Effector memory CD4-positive, alpha-beta T cell (primary cell): ENCODE data around the gene NPSR1.

Source experiments
- DNase-seq, 3 donors: peaks; one replicate each; pipeline ENCODE4 v3.0.0-alpha.2; 2020
- H3K27ac ChIP-seq: 2 replicates; pipeline ENCODE4 v1.7.0; 2013; ENCODE audit warnings: mild to moderate bottlenecking, low read length, moderate library complexity; ENCODE audit not compliant: insufficient read depth, poor library complexity, severe bottlenecking
- H3K27me3 ChIP-seq: replicated peaks from 2 replicates; pipeline ENCODE4 v1.7.0; 2013; ENCODE audit warnings: mild to moderate bottlenecking, low read length; ENCODE audit not compliant: insufficient read depth, control insufficient read depth, poor library complexity, severe bottlenecking
- H3K36me3 ChIP-seq: 2 replicates; pipeline ENCODE4 v1.7.0; 2013; ENCODE audit warnings: mild to moderate bottlenecking, low read length, moderate library complexity; ENCODE audit not compliant: control insufficient read depth, insufficient read depth
- H3K4me1 ChIP-seq: 2 replicates; pipeline ENCODE4 v1.7.0; 2013; ENCODE audit warnings: low read length, mild to moderate bottlenecking; ENCODE audit not compliant: control insufficient read depth, insufficient read depth, poor library complexity, severe bottlenecking
- H3K4me3 ChIP-seq: 2 replicates; pipeline ENCODE4 v1.7.0; 2013; ENCODE audit warnings: low read length, low read depth, mild to moderate bottlenecking; ENCODE audit not compliant: insufficient read depth, poor library complexity, severe bottlenecking
- H3K9me3 ChIP-seq: 2 replicates; pipeline ENCODE4 v1.7.0; 2013; ENCODE audit warnings: mild to moderate bottlenecking, low read length, moderate library complexity; ENCODE audit not compliant: control insufficient read depth

NPSR1 gene

GRCh38 chr7:34739651-34740300 is 81.8 kb downstream of the NPSR1 start:
- H3K4me1 ChIP-seq, result no peaks in the 10 kb centered on the region
- no peaks in the 10 kb centered on the region for H3K9me3 ChIP-seq
- H3K27me3 ChIP-seq, result no peaks in the 10 kb centered on the region
- no peak overlapping the region for H3K27ac ChIP-seq
- no peak for DNase-seq
- H3K4me3 ChIP-seq, result no peak overlapping the region
- no peaks in the 10 kb centered on the region for H3K36me3 ChIP-seq

GRCh38 chr7:34740840-34741239 is 82.8 kb downstream of the NPSR1 start:
- no peak overlapping the region for H3K4me3 ChIP-seq
- no peaks in the 10 kb centered on the region for H3K36me3 ChIP-seq
- H3K9me3 ChIP-seq, result no peaks in the 10 kb centered on the region
- no peaks in the 10 kb centered on the region for H3K27me3 ChIP-seq
- H3K27ac ChIP-seq, result no peak overlapping the region
- no peak for DNase-seq
- no peaks in the 10 kb centered on the region for H3K4me1 ChIP-seq

DNA sequence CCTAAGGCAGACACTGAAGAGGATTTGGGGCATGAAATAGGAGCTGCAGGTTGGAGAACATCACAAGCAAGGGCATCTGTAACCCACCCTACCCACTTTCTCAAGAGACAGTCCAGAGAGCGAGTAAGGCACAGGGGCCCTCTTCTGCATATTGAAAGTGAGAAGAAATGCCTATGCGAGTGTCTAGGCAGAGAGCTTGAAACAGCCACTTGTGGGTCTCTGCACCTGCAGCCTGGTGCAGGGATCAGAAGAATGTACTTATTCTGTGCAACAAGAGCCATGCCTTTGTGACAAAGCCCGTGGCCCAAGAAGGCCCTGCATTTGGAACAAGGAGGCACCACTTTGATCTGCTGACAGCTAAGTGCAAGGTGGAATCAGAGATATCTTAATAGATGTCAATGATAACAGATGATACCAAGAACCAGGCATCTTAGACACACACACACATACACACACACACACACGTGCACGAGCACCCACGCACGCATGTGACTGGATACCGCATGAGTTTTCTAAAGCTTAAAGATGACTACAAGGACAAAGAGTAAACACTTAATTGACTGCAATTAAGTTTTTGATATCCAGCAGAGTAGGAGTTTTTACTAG is 89.3 kb downstream of the NPSR1 start:
- peaks cover 4% of the 10 kb centered on the region for H3K27me3 ChIP-seq
- H3K36me3 ChIP-seq, result no peaks in the 10 kb centered on the region
- H3K9me3 ChIP-seq, result no peaks in the 10 kb centered on the region
- no peak overlapping the region for H3K27ac ChIP-seq
- no peak overlapping the region for H3K4me3 ChIP-seq
- DNase-seq, result no peak
- no peaks in the 10 kb centered on the region for H3K4me1 ChIP-seq

DNA sequence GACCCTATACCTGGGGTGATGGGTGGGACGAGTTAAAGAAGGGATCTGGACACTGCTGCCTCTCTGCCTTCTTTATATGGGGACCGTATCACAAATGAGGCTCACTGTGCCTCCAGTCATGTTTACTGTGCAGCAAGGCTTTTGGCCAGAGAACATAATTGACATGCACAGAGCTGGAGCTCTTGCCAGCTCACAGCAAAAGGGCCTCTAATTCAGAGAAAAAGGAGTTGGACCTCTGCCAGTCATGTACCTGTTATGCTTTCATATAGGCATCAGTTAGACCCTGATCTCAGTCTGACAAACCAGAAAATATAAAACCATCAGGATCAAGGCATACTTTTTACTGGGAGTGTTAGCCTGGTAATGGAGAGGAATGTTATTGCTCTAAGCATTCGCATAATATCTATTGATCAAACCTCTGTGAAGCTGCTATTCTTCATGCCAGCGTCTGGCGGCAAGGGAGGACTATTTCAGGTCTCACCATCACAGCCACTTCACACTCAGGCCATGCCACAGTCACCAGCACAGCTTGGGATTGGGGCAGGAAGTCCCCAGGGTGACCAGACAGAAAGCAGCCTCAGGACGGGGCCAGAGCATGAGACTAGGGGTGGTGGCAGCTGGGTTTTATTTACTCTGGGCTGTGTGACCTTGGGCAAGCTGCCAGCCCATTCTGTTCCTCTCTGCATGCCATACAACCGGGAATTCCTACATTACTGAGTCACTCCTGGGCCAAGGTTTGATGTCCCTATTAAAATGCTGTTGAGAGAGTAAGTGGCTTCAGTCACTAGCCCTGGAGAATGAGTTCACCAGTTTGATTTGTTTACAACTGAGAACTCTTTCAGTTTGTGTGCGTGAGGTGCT is 90.1 kb downstream of the NPSR1 start:
- Histone ChIP-seq H3K27ac (no peak overlapping the region), H3K9me3 (no peaks in the 10 kb centered on the region), H3K36me3 (no peaks in the 10 kb centered on the region), H3K4me1 (no peaks in the 10 kb centered on the region), H3K27me3 (peaks cover 4% of the 10 kb centered on the region), H3K4me3 (no peak overlapping the region)
- no peak for DNase-seq

- Histone ChIP-seq H3K4me1 (no peaks in the 10 kb centered on the region), H3K27ac (no peak overlapping the region), H3K4me3 (no peak overlapping the region), H3K27me3 (peaks cover 4% of the 10 kb centered on the region), H3K36me3 (no peaks in the 10 kb centered on the region), H3K9me3 (no peaks in the 10 kb centered on the region)
- no peak for DNase-seq
Observed at GRCh38 chr7:34748728-34749089, 90.7 kb downstream of the NPSR1 start.

GRCh38 chr7:34749446-34749845 is 91.4 kb downstream of the NPSR1 start:
- Histone ChIP-seq H3K27ac (no peak overlapping the region), H3K36me3 (no peaks in the 10 kb centered on the region), H3K4me1 (no peaks in the 10 kb centered on the region), H3K27me3 (peaks cover 4% of the 10 kb centered on the region), H3K4me3 (no peak overlapping the region), H3K9me3 (no peaks in the 10 kb centered on the region)
- DNase-seq, result no peak

- H3K36me3 ChIP-seq, result no peaks in the 10 kb centered on the region
- no peak overlapping the region for H3K4me3 ChIP-seq
- H3K27me3 ChIP-seq, result peaks cover 4% of the 10 kb centered on the region
- H3K27ac ChIP-seq, result no peak overlapping the region
- no peak for DNase-seq
- H3K4me1 ChIP-seq, result no peaks in the 10 kb centered on the region
- no peaks in the 10 kb centered on the region for H3K9me3 ChIP-seq
Observed at GRCh38 chr7:34750209-34750608, 92.2 kb downstream of the NPSR1 start.

DNA sequence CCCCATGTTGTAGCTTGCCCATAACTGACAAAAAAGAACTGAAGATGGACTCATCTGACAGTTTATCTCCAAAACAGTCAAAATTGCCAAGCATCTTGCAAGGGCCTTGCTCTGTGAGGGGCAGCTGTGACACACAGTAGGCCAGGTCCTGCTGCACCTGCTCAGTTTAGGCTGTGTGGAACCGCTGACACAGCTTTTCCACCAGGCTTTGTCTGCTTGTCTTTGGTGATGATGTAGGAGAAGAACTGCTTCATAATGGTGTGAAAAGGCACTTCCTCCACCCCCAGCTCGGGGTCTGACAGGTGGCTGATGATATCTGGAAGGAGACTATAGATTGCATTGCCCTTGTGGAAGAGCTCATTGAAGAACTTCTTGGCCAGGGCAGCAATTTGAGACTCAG is 92.6 kb downstream of the NPSR1 start:
- Histone ChIP-seq H3K4me1 (no peaks in the 10 kb centered on the region), H3K36me3 (no peaks in the 10 kb centered on the region), H3K9me3 (no peaks in the 10 kb centered on the region), H3K4me3 (no peak overlapping the region), H3K27me3 (peaks cover 4% of the 10 kb centered on the region), H3K27ac (no peak overlapping the region)
- no peak for DNase-seq

GRCh38 chr7:34751725-34752643 is 94.0 kb downstream of the NPSR1 start:
- Histone ChIP-seq H3K4me1 (no peaks in the 10 kb centered on the region), H3K9me3 (no peaks in the 10 kb centered on the region), H3K36me3 (no peaks in the 10 kb centered on the region), H3K27ac (no peak overlapping the region), H3K4me3 (no peak overlapping the region), H3K27me3 (peaks cover 4% of the 10 kb centered on the region)
- no peak for DNase-seq
